Chondrocyte (in vitro differentiated cells): ENCODE data around the gene ERLIN1. TPM values are rescaled to one million over a fixed set of nuclear protein-coding genes. Genes with fewer than 3 reads are reported as not detected.

Experiments
- DNase-seq: peaks from one replicate; pipeline ENCODE4 v3.0.0; 2021; ENCODE audit warnings: mixed read lengths, low spot score
- H3K27ac Mint-ChIP-seq: one replicate; pipeline ENCODE4 v1.8.0; 2021; ENCODE audit warnings: mild to moderate bottlenecking, moderate library complexity, mixed read lengths; ENCODE audit not compliant: unreplicated experiment
- H3K27me3 Mint-ChIP-seq: 2 replicates; pipeline ENCODE4 v1.8.0; 2021; ENCODE audit warnings: low read depth, mixed read lengths
- H3K36me3 Mint-ChIP-seq: 2 replicates; pipeline ENCODE4 v1.8.0; 2021; ENCODE audit warnings: low read depth, mixed read lengths
- H3K4me1 Mint-ChIP-seq: 2 replicates; pipeline ENCODE4 v1.8.0; 2021; ENCODE audit warnings: low read depth, mild to moderate bottlenecking, mixed read lengths
- H3K4me3 Mint-ChIP-seq: one replicate; pipeline ENCODE4 v1.8.0; 2021; ENCODE audit warnings: mild to moderate bottlenecking, moderate library complexity, mixed read lengths; ENCODE audit not compliant: unreplicated experiment
- H3K9me3 Mint-ChIP-seq: 2 replicates; pipeline ENCODE4 v1.8.0; 2021; ENCODE audit warnings: low read depth, mixed read lengths
- total RNA-seq: library from RNA; stranded (reverse); gene quantifications from 3 replicates; pipeline ENCODE4 v1.2.1, GENCODE V29; 2021
- TF ChIP-seq, protein P1 (sequence below): fragments of 200-600 bp; sonication (generic); IDR thresholded peaks from 2 replicates; pipeline ENCODE4 v1.5.0; 2021; ENCODE audit warnings: antibody characterized with exemption, mild to moderate bottlenecking, moderate library complexity

ERLIN1 gene
- total RNA-seq, 1 donor from 2014 or later, result 28.2 TPM

- H3K27ac Mint-ChIP-seq, result no peak overlapping the region
- TF ChIP-seq, protein P1, sequence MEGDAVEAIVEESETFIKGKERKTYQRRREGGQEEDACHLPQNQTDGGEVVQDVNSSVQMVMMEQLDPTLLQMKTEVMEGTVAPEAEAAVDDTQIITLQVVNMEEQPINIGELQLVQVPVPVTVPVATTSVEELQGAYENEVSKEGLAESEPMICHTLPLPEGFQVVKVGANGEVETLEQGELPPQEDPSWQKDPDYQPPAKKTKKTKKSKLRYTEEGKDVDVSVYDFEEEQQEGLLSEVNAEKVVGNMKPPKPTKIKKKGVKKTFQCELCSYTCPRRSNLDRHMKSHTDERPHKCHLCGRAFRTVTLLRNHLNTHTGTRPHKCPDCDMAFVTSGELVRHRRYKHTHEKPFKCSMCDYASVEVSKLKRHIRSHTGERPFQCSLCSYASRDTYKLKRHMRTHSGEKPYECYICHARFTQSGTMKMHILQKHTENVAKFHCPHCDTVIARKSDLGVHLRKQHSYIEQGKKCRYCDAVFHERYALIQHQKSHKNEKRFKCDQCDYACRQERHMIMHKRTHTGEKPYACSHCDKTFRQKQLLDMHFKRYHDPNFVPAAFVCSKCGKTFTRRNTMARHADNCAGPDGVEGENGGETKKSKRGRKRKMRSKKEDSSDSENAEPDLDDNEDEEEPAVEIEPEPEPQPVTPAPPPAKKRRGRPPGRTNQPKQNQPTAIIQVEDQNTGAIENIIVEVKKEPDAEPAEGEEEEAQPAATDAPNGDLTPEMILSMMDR, result no peak
- peaks cover 29% of the 10 kb centered on the region for H3K36me3 Mint-ChIP-seq
- H3K4me1 Mint-ChIP-seq, result no peaks in the 10 kb centered on the region
- H3K9me3 Mint-ChIP-seq, result no peaks in the 10 kb centered on the region
- no peaks in the 10 kb centered on the region for H3K27me3 Mint-ChIP-seq
- H3K4me3 Mint-ChIP-seq, result no peak overlapping the region
- DNase-seq, result no peak
Observed at GRCh38 chr10:100194711-100195110, 8.9 kb upstream of the ERLIN1 start.

DNA sequence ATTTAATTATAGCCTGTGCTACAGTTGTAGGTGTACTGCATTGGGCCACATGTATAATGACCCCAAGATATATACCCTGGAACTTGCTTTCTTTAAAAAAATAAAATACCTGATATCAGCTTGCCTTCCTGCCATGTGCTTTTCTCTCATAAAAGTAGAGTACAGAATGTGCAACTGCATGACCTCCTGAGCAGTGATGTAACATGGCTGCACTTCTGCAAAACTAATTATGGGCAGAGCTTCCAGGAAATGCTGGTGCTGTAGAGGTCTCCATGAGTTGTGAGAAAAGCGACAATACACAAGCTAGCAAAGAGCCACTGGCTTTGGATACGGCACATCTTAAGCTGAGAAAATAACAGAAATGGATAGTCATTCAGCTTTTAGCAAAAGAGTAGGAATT, 6.5 kb upstream of the ERLIN1 start:
- H3K36me3 Mint-ChIP-seq, result peaks cover 22% of the 10 kb centered on the region
- no peak overlapping the region for H3K4me3 Mint-ChIP-seq
- TF ChIP-seq, protein P1, result no peak
- no peaks in the 10 kb centered on the region for H3K9me3 Mint-ChIP-seq
- no peak for DNase-seq
- peaks cover 5% of the 10 kb centered on the region for H3K4me1 Mint-ChIP-seq
- no peaks in the 10 kb centered on the region for H3K27me3 Mint-ChIP-seq
- H3K27ac Mint-ChIP-seq, result no peak overlapping the region

DNA sequence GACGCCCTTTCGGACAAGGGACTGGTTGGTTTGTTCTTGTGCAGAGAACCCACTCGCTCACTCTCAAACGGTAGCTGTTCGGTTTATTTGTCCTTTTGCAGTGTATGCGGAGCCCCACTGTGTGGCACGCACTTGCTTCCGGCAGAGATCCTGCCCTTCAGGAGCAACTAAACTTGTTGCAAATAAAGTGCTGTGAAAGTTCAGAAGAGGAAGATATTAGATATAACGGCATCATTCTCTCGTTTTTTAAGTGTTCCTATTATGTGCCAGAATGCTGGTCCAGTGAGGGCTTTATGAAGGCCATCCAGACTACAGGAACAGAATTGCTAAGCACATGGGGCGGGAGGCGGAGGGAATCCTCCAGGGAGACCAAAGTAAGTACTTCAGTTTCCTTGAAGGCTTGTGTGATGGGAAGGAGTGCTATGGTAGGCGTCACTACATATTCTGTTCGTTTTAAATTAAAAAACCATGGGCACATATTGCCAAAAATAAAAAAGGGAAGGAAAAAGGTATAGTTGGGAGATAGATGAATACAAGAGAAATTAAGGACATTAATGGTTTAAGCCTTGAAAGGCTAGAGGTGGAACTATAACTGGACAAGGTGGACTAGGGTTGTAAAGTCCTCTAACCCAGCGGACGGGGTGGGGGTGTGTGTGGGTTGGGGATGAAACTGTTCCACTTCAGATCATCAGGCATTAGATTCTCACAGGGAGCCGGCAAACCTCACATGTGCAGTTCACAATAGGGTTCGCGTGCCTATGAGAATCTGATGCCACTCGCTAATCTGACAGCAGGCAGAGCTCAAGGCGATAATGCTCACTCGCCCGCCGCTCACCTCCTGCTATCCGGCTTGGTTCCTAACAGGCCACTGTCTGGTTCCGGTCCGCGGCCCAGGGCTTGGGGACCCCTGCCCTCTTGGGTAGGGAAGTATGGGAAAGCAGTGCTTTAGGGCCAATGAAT, 704 bp upstream of the ERLIN1 start:
- no peak for DNase-seq

GRCh38 chr10:100184840-100185239, 989 bp downstream of the ERLIN1 start:
- Mint-ChIP-seq H3K27ac (peak overlapping the region; percentile 94), H3K4me3 (peak overlapping the region; percentile 96), H3K36me3 (peaks cover 2% of the 10 kb centered on the region), H3K27me3 (no peaks in the 10 kb centered on the region), H3K9me3 (no peaks in the 10 kb centered on the region), H3K4me1 (peaks cover 35% of the 10 kb centered on the region)
- DNase-seq, result no peak
- TF ChIP-seq, protein P1, result no peak

More for the DNA sequence above, 704 bp upstream of the ERLIN1 start:
- Mint-ChIP-seq H3K27ac (peak overlapping the region; percentile 90), H3K27me3 (no peaks in the 10 kb centered on the region), H3K4me1 (peaks cover 35% of the 10 kb centered on the region), H3K36me3 (peaks cover 12% of the 10 kb centered on the region), H3K4me3 (peak overlapping the region; percentile 96), H3K9me3 (no peaks in the 10 kb centered on the region)
- TF ChIP-seq, protein P1, result peak; percentile 20

- Mint-ChIP-seq H3K36me3 (peaks cover 2% of the 10 kb centered on the region), H3K27ac (no peak overlapping the region), H3K27me3 (no peaks in the 10 kb centered on the region), H3K4me1 (peaks cover 35% of the 10 kb centered on the region), H3K4me3 (peak overlapping the region; percentile 96), H3K9me3 (no peaks in the 10 kb centered on the region)
- TF ChIP-seq, protein P1, result no peak
- DNase-seq, result no peak
Observed at GRCh38 chr10:100184426-100184825, 1.4 kb downstream of the ERLIN1 start.
